ENCODE data around the gene GMEB2.

GRCh38 chr20:63542031-63542559 is 84.8 kb downstream of the GMEB2 start:
- TF ChIP-seq BHLHE40 (IDR thresholded peaks at IDR 0.05; ENCODE audit: borderline replicate concordance): no peak
- TF ChIP-seq SP1 (IDR thresholded peaks at IDR 0.05): no peak
- no peak for TF ChIP-seq ZNF384 (IDR thresholded peaks at IDR 0.05)
